GM12878 (cell line): Measurements from ENCODE around the gene TTLL8. TPM values are rescaled to one million over a fixed set of nuclear protein-coding genes. Genes with fewer than 3 reads are reported as not detected.

Experiments
- ATAC-seq: fragments of 200-7000 bp; cut with Tn5 transposase; 3 replicates; pipeline ENCODE4 v1.9.1; 2020; ENCODE audit warnings: mild to moderate bottlenecking, moderate library complexity
- BruUV-seq: library from RNA; stranded (reverse); fragments of 400-500 nt; replicated peaks from 2 replicates; lab custom pipeline; 2021; lab: Mats Ljungman, UMichigan
- CTCF ChIA-PET: fragments of 300-600 bp; sonication (Branson Sonifier 250); formaldehyde crosslinking; extraction: SDS; loops from one replicate; lab custom pipeline; 2021; ENCODE audit warnings: inconsistent platforms; lab: Yijun Ruan, JAX
- POLR2A ChIA-PET: fragments of 350-600 bp; formaldehyde crosslinking; extraction: SDS; loops from one replicate; lab custom pipeline; 2021; ENCODE audit warnings: inconsistent platforms; lab: Charles Lee
- RAD21 ChIA-PET: fragments of 300-600 bp; sonication (Branson Sonifier 250); formaldehyde crosslinking; loops from one replicate; lab custom pipeline; 2023; ENCODE audit warnings: antibody characterized with exemption; ENCODE audit not compliant: unreplicated experiment; lab: Charles Lee
- SMC1A ChIA-PET: fragments of 300-600 bp; sonication (Branson Sonifier 250); formaldehyde crosslinking; loops from one replicate; lab custom pipeline; 2023; ENCODE audit not compliant: unreplicated experiment, uncharacterized antibody; lab: Charles Lee
- DNase-seq: peaks from one replicate; pipeline ENCODE4 v3.0.0-alpha.2; 2011; ENCODE audit warnings: low read depth, low spot score
- FAIRE-seq: peaks from 3 replicates; lab custom pipeline; 2011; peaks lifted over from hg19 to GRCh38; lab: Jason Lieb, UNC
- H2AFZ ChIP-seq: 2 replicates; pipeline ENCODE4 v1.6.0; 2011; ENCODE audit warnings: low read depth, low read length, control low read depth; ENCODE audit not compliant: control insufficient read depth
- H3K27ac ChIP-seq: 2 replicates; pipeline ENCODE4 v1.5.1; 2011; ENCODE audit warnings: control low read depth; ENCODE audit not compliant: control insufficient read depth, insufficient read depth
- H3K27me3 ChIP-seq, 2 experiments: replicated peaks in 1 of 2; 2 replicates each; pipeline versions ENCODE4 v1.6.0 to v1.6.1; 2011; ENCODE audit warnings: low read length in 1 of 2; ENCODE audit not compliant: control insufficient read depth in 2 of 2, insufficient read depth in 2 of 2
- H3K36me3 ChIP-seq, 2 experiments: 2 replicates each; pipeline ENCODE4 v1.5.1; 2011; ENCODE audit warnings: low read length in 1 of 2; ENCODE audit not compliant: control insufficient read depth in 2 of 2, insufficient read depth in 2 of 2
- H3K4me1 ChIP-seq: 2 replicates; pipeline ENCODE4 v1.6.1; 2011; ENCODE audit warnings: mild to moderate bottlenecking, low read length, moderate library complexity, mixed read lengths; ENCODE audit not compliant: control insufficient read depth, insufficient read depth
- H3K4me2 ChIP-seq: 2 replicates; pipeline ENCODE4 v1.6.0; 2011; ENCODE audit warnings: control low read depth; ENCODE audit not compliant: control insufficient read depth, insufficient read depth
- H3K4me3 ChIP-seq: fragments of 200-600 bp; sonication (generic); 2 replicates; pipeline ENCODE4 v1.5.1; 2016
- H3K79me2 ChIP-seq: 2 replicates; pipeline ENCODE4 v1.6.0; 2011; ENCODE audit warnings: low read length; ENCODE audit not compliant: control insufficient read depth, insufficient read depth
- H3K9ac ChIP-seq: 2 replicates; pipeline ENCODE4 v1.8.0; 2011; ENCODE audit warnings: low read length, control low read depth, mixed read lengths; ENCODE audit not compliant: control insufficient read depth, insufficient read depth
- H3K9me3 ChIP-seq: replicated peaks from 3 replicates; pipeline ENCODE4 v1.5.1; 2011; ENCODE audit warnings: mild to moderate bottlenecking, low read length; ENCODE audit not compliant: control insufficient read depth, insufficient read depth
- H4K20me1 ChIP-seq: 2 replicates; pipeline ENCODE4 v1.6.0; 2011; ENCODE audit not compliant: control insufficient read depth, insufficient read depth
- POLR2AphosphoS5 ChIP-seq: IDR thresholded peaks from 2 replicates; pipeline ENCODE4 v1.6.1; 2011; ENCODE audit warnings: mild to moderate bottlenecking, low read length, inconsistent platforms
- RAD21 ChIP-seq: IDR thresholded peaks from 2 replicates; pipeline ENCODE4 v1.6.1; 2011; ENCODE audit warnings: mild to moderate bottlenecking, low read depth, low read length, moderate library complexity; ENCODE audit not compliant: insufficient read depth
- SP1 ChIP-seq: IDR thresholded peaks from one replicate; pipeline ENCODE4 v1.6.1; 2011; ENCODE audit warnings: low read depth, low read length
- SREBF2 ChIP-seq: IDR thresholded peaks from 2 replicates; pipeline ENCODE4 v1.6.1; 2012; ENCODE audit warnings: mild to moderate bottlenecking, low read length
- YBX1 ChIP-seq: fragments of 450-650 bp; IDR thresholded peaks from 2 replicates; pipeline ENCODE4 v1.6.1; 2016; ENCODE audit warnings: antibody characterized with exemption
- ZBED1 ChIP-seq: IDR thresholded peaks from 2 replicates; pipeline ENCODE4 v1.6.1; 2016; ENCODE audit warnings: borderline replicate concordance
- ZSCAN29 ChIP-seq: fragments of 450-650 bp; IDR thresholded peaks from 2 replicates; pipeline ENCODE4 v1.6.1; 2017; ENCODE audit warnings: mild to moderate bottlenecking, moderate library complexity
- WGBS: methylation state at CpG from one replicate; pipeline ENCODE4 v1.1.6; 2016; ENCODE audit warnings: low lambda C conversion rate; ENCODE audit not compliant: insufficient replicate concordance, insufficient coverage; ENCODE audit errors: missing lambda C conversion rate; 5-methylcytosine and 5-hydroxymethylcytosine counted together
- in situ Hi-C: fragments of 300-500 bp; cut with MboI; formaldehyde crosslinking; loops from 9 replicates; pipeline ENCODE4 v1.14.3; 2018; ENCODE audit warnings: mixed read lengths
- intact Hi-C: fragments of 100-400 bp; cut with micrococcal nuclease; formaldehyde crosslinking; loops from one replicate; pipeline ENCODE4 v1.14.2; 2022; ENCODE audit not compliant: unreplicated experiment
- polyA plus RNA-seq, 11 experiments: library from polyadenylated mRNA; depleted of rRNA in 4 of 11; unstranded in 6 of 11; stranded (reverse) in 5 of 11; fragments of >200 nt; fragmentation: Nextera tagmentation in 4 of 11; fragmentation: Illumina TruSeq in 1 of 11; extraction: Ambion mirVana in 4 of 11; extraction: Trizol in 1 of 11; gene quantifications; 1 replicate in 1 of 11; 2 replicates in 10 of 11; pipeline versions ENCODE4 v1.2.1 to v1.2.3, GENCODE V29; 2011 to 2016; ENCODE audit warnings: inconsistent platforms in 2 of 11, missing spikeins in 2 of 11, low read depth in 1 of 11
- total RNA-seq, 4 experiments: library from RNA; depleted of rRNA in 3 of 4; stranded (reverse); fragments of >200 nt in 3 of 4; fragmentation: Illumina TruSeq in 1 of 4; extraction: Trizol in 1 of 4; gene quantifications; 2 replicates each; pipeline versions ENCODE4 v1.2.1 to v1.2.3, GENCODE V29; 2013 to 2021
- TF ChIP-seq, protein P1 (sequence below): fragments of 450-650 bp; IDR thresholded peaks from 2 replicates; pipeline ENCODE4 v1.6.1; 2016; ENCODE audit warnings: mild to moderate bottlenecking
- TF ChIP-seq, protein P2 (sequence below): IDR thresholded peaks from 2 replicates; pipeline ENCODE4 v1.6.1; 2012; ENCODE audit warnings: low read length, inconsistent platforms

Gene TTLL8
- total and polyA plus RNA-seq, 10 of the 15 experiments (the other 5 are each of a cell fraction or from before 2014, with no cell fraction given), result not detected

DNA sequence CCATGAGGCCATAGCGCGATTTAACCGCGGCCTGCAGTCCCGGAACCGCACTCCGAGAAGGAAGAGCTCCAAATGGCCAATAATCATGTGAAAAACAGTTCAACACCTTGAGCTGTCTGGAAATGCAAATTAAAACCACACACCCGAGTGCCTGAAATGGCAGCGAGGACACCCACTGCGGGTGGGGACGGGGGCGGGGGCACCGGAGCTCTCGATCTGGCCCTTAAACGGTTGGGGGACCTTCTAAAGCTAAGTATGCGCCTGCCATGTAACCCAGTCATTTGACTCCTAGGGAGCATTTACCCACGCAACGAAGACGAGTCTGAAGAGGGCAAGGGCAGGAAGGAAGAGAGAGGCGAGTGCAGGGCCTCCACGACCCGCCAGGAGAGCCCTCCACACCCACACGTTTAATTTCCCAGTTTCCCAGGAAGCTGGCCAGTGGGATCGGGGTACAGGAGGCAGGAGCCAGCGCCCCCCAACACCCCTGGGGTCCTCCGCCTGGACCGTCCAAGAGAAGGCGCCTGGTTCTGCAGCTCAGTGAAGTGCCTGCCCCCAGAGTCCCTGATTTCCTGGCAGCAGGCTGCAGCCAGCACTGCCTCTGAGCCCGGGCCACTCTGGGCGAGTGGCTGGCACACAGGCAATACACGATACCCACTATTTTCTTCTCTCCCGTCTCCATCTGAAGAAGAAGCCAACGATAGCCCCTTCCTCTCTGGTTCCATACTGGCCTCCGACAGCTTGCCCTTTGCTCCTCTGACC, 1.7 kb downstream of the TTLL8 start:
- no TSS peak for BruUV-seq

More for the DNA sequence above, 1.7 kb downstream of the TTLL8 start:
- CTCF ChIA-PET, result interaction anchor here (0.9 kb wide), 1 partner anchor 125 kb away, joined by 4 read pairs; no protein-coding TSS in a partner anchor
- no peak overlapping the region for H3K27ac ChIP-seq
- WGBS, result 7% methylated on average over 34 of the region's 34 CpGs
- H3K27me3 ChIP-seq, result no peaks in the 10 kb centered on the region; a peak in 2 of 4 replicates
- no peak overlapping the region for H3K4me2 ChIP-seq
- ATAC-seq (peak; percentile 48), FAIRE-seq (no peak), DNase-seq (no peak)
- H3K4me3 ChIP-seq, result no peak overlapping the region
- POLR2A ChIA-PET, result no interaction called here
- SMC1A ChIA-PET, result no interaction called here
- no peak overlapping the region for H3K9ac ChIP-seq
- intact Hi-C loops (no loop called here), in situ Hi-C loops (no loop called here)
- H3K9me3 ChIP-seq, result peaks cover 3% of the 10 kb centered on the region; the same call in 1 of the 3 replicates
- TF ChIP-seq, protein P1, sequence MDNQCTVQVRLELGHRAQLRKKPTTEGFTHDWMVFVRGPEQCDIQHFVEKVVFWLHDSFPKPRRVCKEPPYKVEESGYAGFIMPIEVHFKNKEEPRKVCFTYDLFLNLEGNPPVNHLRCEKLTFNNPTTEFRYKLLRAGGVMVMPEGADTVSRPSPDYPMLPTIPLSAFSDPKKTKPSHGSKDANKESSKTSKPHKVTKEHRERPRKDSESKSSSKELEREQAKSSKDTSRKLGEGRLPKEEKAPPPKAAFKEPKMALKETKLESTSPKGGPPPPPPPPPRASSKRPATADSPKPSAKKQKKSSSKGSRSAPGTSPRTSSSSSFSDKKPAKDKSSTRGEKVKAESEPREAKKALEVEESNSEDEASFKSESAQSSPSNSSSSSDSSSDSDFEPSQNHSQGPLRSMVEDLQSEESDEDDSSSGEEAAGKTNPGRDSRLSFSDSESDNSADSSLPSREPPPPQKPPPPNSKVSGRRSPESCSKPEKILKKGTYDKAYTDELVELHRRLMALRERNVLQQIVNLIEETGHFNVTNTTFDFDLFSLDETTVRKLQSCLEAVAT, result no peak
- TF ChIP-seq SREBF2, result no peak
- no peak for TF ChIP-seq ZBED1
- no peak for TF ChIP-seq RAD21
- TF ChIP-seq POLR2AphosphoS5, result no peak
- no peak for TF ChIP-seq YBX1
- no peak for TF ChIP-seq SP1
- TF ChIP-seq, protein P2, sequence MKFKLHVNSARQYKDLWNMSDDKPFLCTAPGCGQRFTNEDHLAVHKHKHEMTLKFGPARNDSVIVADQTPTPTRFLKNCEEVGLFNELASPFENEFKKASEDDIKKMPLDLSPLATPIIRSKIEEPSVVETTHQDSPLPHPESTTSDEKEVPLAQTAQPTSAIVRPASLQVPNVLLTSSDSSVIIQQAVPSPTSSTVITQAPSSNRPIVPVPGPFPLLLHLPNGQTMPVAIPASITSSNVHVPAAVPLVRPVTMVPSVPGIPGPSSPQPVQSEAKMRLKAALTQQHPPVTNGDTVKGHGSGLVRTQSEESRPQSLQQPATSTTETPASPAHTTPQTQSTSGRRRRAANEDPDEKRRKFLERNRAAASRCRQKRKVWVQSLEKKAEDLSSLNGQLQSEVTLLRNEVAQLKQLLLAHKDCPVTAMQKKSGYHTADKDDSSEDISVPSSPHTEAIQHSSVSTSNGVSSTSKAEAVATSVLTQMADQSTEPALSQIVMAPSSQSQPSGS, result no peak
- TF ChIP-seq ZSCAN29, result no peak
- RAD21 ChIA-PET, result interaction anchor here (0.6 to 1.6 kb wide), 3 partner anchors 9 to 32 kb away, joined by 3 read pairs; no protein-coding TSS in a partner anchor
- H2AFZ ChIP-seq, result no peak overlapping the region
- H3K79me2 ChIP-seq, result no peaks in the 10 kb centered on the region
- H4K20me1 ChIP-seq, result no peaks in the 10 kb centered on the region
- 0 out of 2 replicates have a peak, but pooled peaks cover 3% of the 10 kb centered on the region for H3K4me1 ChIP-seq
- H3K36me3 ChIP-seq, result no peaks in the 10 kb centered on the region
